NCI-H82 (cell line): ENCODE measurements around the gene KCNJ9.
"Not testable (repeated sequence)": the region's sequence is repeated elsewhere in the genome, so short reads cannot be mapped to it uniquely, and the experiment has no call there.

Experiments used
- DNase-seq: peaks from one replicate; lab custom pipeline; 2025; lab: John Stamatoyannopoulos, UW

KCNJ9 gene

DNA sequence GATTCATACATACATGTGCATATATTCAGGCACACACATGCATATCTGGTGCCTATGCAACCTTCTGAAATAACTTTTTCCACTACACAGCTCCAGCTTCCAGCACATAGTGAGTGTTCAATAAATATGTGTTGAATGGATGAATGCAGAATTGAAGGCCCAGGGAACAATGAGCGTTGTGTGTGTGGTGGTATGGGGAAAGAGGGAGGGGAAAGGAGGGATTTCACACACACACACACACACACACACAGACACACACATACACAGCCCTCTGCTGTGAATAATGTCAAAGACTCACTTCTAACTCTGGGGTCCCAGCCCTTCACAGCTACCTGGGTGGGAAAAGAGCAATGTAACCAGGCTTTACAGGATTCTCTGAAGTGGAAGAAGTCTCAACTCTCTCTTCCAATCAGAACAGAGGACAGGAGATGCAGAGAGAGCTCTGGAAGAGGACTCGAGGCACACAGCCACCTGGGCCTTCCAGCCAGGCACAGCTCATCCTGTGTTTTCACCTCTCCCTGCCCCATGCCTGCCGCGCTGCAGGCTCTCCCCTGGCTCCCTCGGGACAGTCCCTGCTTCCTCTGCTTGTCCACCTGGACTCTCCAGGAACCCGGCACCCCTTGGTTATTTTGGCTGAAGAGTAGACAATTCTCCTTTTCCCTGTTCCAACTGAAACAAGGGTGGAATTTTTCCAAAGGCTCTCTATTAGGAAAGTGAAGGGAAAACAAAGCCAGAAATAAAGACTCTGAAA is 22.5 kb downstream of the KCNJ9 start:
- no peak for DNase-seq

DNA sequence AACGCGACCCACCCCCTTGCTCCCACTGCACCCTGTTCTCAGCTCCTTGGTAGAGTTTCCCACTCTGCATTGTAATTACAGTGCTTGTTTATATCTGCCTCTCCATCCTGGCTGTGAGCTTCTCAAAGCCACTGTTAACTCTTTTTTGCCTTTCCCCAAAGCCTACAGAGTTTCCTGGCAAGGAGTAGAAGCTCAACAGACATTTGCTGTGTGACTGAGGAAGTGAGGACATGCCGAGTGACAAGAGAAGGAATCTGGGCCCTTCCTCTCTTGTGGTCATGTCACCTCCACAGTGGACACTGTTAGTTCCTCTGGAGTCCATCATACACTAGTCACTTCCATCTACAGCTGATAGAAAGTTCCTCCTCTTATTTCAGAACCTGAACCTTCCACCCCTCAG is 23.1 kb downstream of the KCNJ9 start:
- no peak for DNase-seq

GRCh38 chr1:160105155-160105554 is 23.8 kb downstream of the KCNJ9 start:
- DNase-seq: no peak

DNA sequence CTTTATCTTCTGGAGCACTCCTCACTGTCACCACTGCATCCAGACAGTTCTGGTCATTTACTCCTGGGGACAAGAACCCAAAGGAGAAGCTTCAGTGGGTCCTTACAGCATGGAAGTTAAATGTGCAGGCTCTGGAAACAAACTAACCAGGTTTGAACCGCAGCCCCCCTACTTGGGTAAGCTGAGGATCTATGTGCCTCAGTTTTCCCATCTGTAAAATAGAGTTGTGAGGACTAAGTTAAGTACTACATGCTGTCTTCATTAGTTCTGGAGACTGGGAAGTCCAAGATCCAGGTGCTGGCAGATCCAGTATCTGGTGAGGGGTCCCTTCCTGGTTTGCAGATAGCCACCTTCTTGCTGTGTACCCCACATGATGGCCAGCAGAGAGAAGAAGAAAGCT is 26.2 kb downstream of the KCNJ9 start:
- DNase-seq: no peak

DNA sequence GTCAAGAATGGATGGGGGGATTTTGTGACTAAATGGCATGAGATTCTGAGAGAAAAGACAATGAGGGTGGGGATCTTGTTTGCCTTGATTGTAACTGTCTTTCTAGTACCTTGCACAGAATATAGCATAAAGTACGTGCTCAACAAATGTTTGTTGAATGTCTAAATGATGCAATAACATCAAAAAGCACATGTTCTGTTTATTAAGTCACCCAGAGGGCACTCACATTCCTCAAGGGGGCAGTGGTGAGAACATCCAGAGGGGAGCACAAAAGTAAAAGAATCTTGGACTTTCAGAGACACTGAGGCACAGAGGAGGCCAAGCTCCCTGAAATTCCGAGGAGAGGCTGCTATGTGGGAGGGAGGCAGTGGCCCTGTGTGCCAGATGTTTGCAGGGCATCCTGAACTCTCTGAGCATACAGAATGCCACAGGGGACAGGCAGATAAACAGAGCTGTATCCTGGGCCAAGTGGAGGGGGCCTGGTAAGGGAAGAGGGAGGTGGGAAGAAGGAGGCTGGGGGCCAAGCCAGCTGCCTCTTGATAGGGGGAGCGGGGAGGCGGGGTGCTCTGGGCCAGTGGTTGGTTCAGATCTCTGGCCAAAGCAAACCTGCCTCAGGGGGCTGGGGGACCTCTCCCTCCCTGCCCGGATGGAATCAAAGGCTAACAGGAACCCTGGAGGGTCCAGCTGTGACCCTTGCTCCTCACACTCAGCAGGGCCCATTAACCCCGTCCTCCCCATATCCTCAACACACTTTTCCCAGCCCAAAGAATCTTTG is 27.7 kb downstream of the KCNJ9 start:
- DNase-seq: peak; percentile 57

DNA sequence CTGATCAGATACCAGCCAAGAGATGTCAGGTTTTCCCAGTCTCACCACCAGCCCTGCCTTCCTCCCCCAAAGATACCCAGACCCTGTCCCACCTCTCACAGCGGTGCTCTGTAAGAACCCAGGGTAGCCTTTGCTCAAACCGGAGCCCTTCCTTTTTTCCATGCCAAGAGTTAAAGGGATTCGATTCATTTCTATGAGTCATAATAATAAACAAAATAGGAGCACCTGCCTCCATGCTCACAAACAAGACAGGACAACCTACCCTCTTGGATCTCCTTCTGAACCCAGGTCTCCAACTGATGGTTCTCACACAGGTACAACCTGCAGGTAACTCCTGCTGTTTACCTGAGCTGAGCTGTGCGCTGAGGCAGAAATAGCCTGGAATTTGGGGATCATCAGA is 28.3 kb downstream of the KCNJ9 start:
- no peak for DNase-seq

DNA sequence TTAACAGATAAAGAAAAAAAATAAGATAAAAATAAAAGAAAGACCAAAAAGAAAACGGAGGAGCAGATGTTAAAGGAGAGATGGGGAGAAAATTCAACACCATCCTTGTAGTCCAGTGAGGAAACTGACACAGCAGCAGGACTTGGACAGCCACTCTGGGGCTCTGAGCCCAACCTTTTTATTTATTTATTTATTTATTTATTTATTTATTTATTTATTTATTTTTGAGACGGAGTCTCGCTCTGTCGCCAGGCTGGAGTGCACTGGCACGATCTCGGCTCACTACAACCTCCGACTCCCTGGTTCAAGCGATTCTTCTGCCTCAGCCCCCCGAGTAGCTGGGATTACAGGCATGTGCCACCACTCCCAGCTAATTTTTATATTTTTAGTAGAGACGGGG is 30.1 kb downstream of the KCNJ9 start:
- not testable (repeated sequence) for DNase-seq

- no peak for DNase-seq
These were observed 31.0 kb downstream of the KCNJ9 start for GRCh38 chr1:160112357-160112756.

DNA sequence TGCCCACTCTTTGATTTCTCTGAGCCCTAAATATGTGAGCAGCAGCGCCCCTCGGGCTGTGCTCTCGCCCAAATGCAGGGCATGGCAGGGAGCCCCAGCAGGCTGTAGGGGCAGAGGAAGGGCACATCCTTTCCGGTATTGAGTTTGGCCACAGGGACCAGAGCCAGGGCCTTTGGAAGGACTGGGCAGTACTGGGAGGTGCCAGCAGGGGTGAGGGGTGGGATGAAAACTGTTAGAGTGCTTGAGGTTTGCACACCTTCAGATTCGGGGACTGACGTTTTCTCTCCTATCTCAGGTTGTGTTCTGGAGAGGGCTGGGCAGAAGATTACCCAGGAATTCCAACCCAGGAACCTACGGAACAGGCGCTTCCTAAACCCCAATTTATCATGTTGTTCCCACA is 32.1 kb downstream of the KCNJ9 start:
- no peak for DNase-seq

- DNase-seq: peak; percentile 36
These were observed 32.7 kb downstream of the KCNJ9 start for GRCh38 chr1:160114085-160114484.

DNA sequence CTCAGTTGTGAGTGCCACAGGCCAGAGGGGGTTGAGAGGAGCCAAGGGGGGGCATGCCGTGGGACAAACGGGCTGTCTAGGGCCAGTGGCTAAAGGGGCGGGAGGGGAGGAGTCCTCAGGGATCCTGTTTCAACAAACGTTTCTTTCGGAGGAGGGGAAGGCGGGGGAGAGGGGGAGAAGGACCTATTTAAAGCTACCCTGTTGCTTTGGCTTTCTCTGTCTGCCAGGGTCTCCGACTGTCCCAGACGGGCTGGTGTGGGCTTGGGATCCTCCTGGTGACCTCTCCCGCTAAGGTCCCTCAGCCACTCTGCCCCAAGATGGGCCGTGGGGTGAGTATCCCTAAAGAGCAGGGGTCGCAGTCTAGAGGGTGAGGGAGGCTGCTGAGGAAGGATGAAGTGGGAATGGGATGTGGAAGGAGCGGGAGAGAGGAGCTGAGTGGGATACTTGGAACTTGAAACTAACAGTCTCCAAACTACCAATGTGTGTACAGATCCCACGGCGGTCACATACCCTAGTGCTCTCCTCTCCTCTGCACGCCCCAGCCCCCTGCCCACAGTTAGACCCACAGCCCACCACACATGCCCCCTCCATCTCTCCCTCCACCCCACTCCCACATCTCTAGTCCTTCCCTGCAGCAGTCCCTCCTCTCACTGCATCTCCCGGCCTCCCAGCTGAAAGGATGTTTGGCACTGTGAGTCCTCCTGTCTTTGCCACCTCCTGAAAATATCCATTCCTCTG is 34.4 kb downstream of the KCNJ9 start, which contains the start of gene ATP1A2:
Gene ATP1A2, plus strand, starts transcription at position 215 of the 738 bp plus-strand sequence. Its CDS starts 103 bp downstream, at position 318.
- DNase-seq: no peak

GRCh38 chr1:160116283-160117147 is 35.2 kb downstream of the KCNJ9 start:
- DNase-seq: no peak

DNA sequence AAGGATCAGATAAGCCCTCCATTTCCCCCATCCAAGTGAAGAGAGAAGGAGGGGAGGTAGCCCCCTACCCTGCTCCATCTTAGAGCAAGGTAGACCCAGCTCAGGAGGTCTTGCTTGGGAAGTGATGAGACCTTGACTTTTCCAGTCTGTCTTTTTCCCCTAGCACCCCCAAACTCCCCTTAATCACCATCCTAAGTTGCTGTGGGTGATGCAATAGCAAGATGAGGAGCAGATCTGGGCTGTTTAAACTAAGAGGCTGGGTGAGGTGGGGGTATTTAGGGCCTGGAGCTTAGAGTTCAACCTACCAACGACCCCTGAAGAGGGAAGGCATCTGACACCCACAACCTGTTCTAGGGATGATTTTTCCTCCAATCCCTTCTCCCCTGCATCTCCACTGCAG is 36.0 kb downstream of the KCNJ9 start:
- no peak for DNase-seq

- DNase-seq: peak; percentile 65
These were observed 36.4 kb downstream of the KCNJ9 start for GRCh38 chr1:160117709-160118183.

GRCh38 chr1:160118928-160119327 is 37.6 kb downstream of the KCNJ9 start:
- DNase-seq: no peak

DNA sequence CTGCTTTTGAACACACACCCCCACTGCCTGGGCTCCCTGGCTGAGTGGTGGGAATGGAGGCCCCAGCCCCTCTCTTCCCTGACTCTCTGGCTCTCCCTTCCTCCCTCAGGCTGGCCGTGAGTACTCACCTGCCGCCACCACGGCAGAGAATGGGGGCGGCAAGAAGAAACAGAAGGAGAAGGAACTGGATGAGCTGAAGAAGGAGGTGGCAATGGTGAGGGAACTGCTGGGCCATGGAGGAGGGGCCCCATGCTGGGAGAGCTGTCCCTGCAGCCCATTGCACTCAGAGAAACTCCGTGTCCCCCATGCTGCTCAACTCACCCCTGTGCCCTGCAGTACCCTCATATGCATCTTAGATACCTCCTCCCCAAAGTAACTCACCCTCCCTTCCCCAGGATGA is 39.5 kb downstream of the KCNJ9 start:
- DNase-seq: no peak

- DNase-seq: no peak
These were observed 40.0 kb downstream of the KCNJ9 start for GRCh38 chr1:160121388-160121787.

GRCh38 chr1:160122978-160123495 is 41.7 kb downstream of the KCNJ9 start:
- DNase-seq: no peak

GRCh38 chr1:160123726-160124125 is 42.4 kb downstream of the KCNJ9 start:
- DNase-seq: no peak

DNA sequence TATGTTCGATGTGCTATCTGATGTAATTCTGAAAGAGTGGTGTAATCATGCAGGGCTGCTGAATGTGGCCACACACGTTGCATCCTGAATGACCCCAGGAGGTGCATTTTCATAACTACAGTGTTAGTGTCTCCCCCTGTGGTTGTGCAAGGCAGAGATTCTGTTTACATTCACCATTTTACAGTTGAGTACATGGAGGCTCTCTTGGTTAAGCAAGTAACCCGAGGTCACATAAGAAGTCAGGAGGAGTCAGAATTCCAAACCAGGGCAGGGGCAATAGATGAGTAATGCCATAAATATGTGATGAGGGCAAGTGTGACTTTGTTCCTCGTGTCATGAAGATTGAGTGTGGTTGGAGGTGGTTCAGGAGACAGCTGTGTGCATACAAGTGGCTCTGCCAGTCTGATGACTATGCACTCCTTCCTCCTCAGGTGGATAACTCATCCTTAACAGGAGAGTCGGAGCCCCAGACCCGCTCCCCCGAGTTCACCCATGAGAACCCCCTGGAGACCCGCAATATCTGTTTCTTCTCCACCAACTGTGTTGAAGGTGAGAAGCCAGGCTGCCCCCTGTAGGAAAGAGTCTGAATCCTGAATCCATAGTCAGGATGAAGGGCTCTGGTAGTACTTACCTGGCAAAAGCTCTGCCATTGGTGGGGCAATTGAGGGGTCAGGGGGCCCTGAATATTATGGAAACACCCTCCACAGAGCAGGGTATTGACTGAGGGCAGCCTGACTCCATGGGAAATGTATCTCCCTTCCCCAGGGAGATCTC is 43.6 kb downstream of the KCNJ9 start:
- DNase-seq: no peak

DNA sequence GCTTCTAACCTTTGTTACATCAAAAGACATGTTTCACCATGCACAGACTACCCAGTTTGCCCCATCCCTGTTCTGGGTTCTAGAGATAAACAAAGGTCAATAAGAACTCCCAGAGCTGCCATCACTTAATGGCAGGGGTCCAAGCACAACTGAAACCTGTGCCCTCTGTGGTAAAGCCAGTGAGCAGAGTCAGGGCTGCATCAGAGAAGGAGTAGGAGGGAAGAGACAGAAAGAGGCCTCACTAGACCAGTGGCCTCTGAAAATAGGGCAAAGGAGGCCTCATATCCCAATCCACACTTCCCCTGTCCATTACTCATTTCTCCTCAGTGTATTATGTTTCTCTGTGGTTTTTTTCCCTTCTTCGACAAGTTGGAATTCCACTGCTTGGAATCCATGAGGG is 44.4 kb downstream of the KCNJ9 start:
- no peak for DNase-seq
